Spleen (tissue), 7 donors: ENCODE measurements around the gene CHFR.

Source experiments
- CTCF ChIP-seq, 11 experiments: fragments of 200-600 bp in 7 of 11; fragments of 450-650 bp in 4 of 11; sonication (generic) in 4 of 11; IDR thresholded peaks in 8 of 11; conservative IDR thresholded peaks in 3 of 11; 1 replicate in 7 of 11; 2 replicates in 4 of 11; pipeline versions ENCODE4 v1.4.0 to v1.8.0; 2016 to 2021; ENCODE audit warnings: antibody characterized with exemption in 11 of 11, inconsistent platforms in 4 of 11, mild to moderate bottlenecking in 1 of 11
- POLR2A ChIP-seq, 3 donors: fragments of 450-650 bp; IDR thresholded peaks; one replicate each; pipeline ENCODE4 v1.5.1; 2017; ENCODE audit warnings: antibody characterized with exemption in 3 of 3, mild to moderate bottlenecking in 1 of 3
- POLR2AphosphoS5 ChIP-seq, 3 donors: sonication (generic); formaldehyde crosslinking; IDR thresholded peaks; one replicate each; pipeline ENCODE4 v1.5.1; 2017; ENCODE audit warnings: antibody characterized with exemption in 3 of 3
- donor health status: DM: no; HTN: no; CAD: no; lungs with moderate emphysema.
- donor health status: DM: no; HTN: no; CAD: no.
- donor health status: DM: no; HTN: no; CAD: no.

- no peak for TF ChIP-seq CTCF (IDR thresholded peaks at IDR 0.05 in 8 of 11, conservative IDR thresholded peaks at IDR 0.05 in 3 of 11)
- TF ChIP-seq POLR2AphosphoS5 (IDR thresholded peaks at IDR 0.05), result no peak
- no peak for TF ChIP-seq POLR2A (IDR thresholded peaks at IDR 0.05)
Observed at GRCh38 chr12:132801741-132802140, 85.7 kb downstream of the CHFR start.
